Astrocyte of the cerebellum (primary cell): ENCODE data around the gene SCD5.

Source experiments
- DNase-seq: peaks from one replicate; pipeline ENCODE4 v3.0.0-alpha.2; 2011; ENCODE audit warnings: low read depth
- H3K4me3 ChIP-seq: 2 replicates; pipeline ENCODE4 v1.5.1; 2011; ENCODE audit warnings: mild to moderate bottlenecking, low read depth, low read length, moderate library complexity
- CTCF ChIP-seq: IDR thresholded peaks from 2 replicates; pipeline ENCODE4 v1.5.1; 2012; ENCODE audit warnings: low read length, low read depth, moderate library complexity, mild to moderate bottlenecking; ENCODE audit errors: missing control alignments
- in situ Hi-C: cut with HindIII; loops from 2 replicates; pipeline ENCODE4 v1.10.0; 2017; ENCODE audit warnings: low sequenced_read_pairs

SCD5 gene

GRCh38 chr4:82770607-82771006 lies 28.0 kb downstream of the SCD5 start:
- in situ Hi-C loops, result loop anchor here (5.0 kb wide), 1 partner anchor 43 kb away; no protein-coding TSS in a partner anchor
- no peak for TF ChIP-seq CTCF
- H3K4me3 ChIP-seq, result no peak overlapping the region
- no peak for DNase-seq

GRCh38 chr4:82765134-82765533 lies 33.5 kb downstream of the SCD5 start:
- H3K4me3 ChIP-seq, result no peak overlapping the region
- no peak for DNase-seq
- TF ChIP-seq CTCF, result no peak
- in situ Hi-C loops, result no loop called here

- H3K4me3 ChIP-seq, result no peak overlapping the region
- no peak for DNase-seq
- in situ Hi-C loops, result no loop called here
- TF ChIP-seq CTCF, result no peak
These were observed 37.4 kb downstream of the SCD5 start for GRCh38 chr4:82761229-82761628.

GRCh38 chr4:82758701-82759685 lies 39.6 kb downstream of the SCD5 start:
- DNase-seq, result no peak
- no peak for TF ChIP-seq CTCF
- in situ Hi-C loops, result no loop called here
- no peak overlapping the region for H3K4me3 ChIP-seq

GRCh38 chr4:82756061-82756460 lies 42.5 kb downstream of the SCD5 start:
- DNase-seq, result no peak
- in situ Hi-C loops, result no loop called here
- H3K4me3 ChIP-seq, result no peak overlapping the region
- no peak for TF ChIP-seq CTCF

GRCh38 chr4:82755650-82756049 lies 42.9 kb downstream of the SCD5 start:
- in situ Hi-C loops, result no loop called here
- DNase-seq, result no peak
- no peak for TF ChIP-seq CTCF
- H3K4me3 ChIP-seq, result no peak overlapping the region
